ENCODE data around the gene USPL1. TPM values are rescaled to one million over a fixed set of nuclear protein-coding genes. Genes with fewer than 3 reads are reported as not detected.
A peak's percentile ranks its signal among the peaks of the same experiment; 100 is the strongest.
"Not testable (repeated sequence)": the region's sequence is repeated elsewhere in the genome, so short reads cannot be mapped to it uniquely, and the experiment has no call there.

USPL1 gene
- polyA plus RNA-seq, 1 donor from 2014 or later, result 26.1 TPM

DNA sequence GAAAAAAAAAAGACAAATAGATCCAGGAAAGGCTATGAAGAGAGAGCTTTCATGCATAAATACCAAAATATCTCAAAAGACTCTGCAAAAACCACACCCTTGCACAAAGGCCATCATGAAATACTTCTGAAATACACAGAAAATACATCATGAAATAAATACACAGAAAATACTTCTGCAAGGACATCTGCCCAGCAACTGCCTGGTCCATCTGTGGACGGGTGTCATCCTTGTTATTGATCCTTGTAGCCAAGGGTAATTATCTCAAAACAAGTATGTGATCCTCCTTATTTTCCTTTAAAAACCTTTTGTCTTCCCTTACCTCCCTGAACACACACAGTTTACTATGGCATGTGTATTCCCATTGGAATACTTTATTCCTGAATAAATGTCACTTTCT lies 6.9 kb downstream of the USPL1 start:
- Mint-ChIP-seq H3K4me3 (no peak overlapping the region), H3K27ac (peak overlapping the region in 2 of 3 donors; percentile 17 to 33), H3K4me1 (peaks cover 37 to 41% (median 38%) of the 10 kb centered on the region in 3 donors), H3K9me3 (no peaks in the 10 kb centered on the region), H3K36me3 (peaks cover 13% of the 10 kb centered on the region), H3K27me3 (no peaks in the 10 kb centered on the region)

DNA sequence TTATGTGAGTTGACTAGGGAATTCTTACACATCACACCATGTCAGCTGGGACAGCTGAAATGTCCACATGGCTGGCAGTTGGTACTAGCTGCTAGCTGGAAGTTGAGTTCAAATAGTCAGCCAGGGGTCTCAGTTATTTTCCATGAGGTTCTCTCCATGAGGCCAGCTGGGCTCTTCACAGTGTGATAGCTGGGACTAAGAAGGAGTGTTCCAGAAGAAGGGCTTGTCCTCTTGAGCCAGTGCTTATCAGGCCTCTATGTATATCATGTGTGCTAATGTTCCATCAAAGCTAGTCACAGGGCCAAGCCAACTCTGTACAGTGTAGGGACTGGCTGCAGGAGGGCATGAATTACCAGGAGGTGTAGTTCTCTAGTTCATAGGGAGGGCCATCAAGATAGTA lies 11.8 kb downstream of the USPL1 start:
- Mint-ChIP-seq H3K4me3 (peak overlapping the region in 1 of 4 donors; percentile 60), H3K9me3 (peaks cover 0 to 3% (median 3%) of the 10 kb centered on the region in 3 donors), H3K36me3 (peaks cover 12% of the 10 kb centered on the region), H3K27ac (peak overlapping the region in 2 of 3 donors; percentile 39 to 88), H3K4me1 (peaks cover 25 to 43% (median 27%) of the 10 kb centered on the region in 3 donors), H3K27me3 (no peaks in the 10 kb centered on the region)

DNA sequence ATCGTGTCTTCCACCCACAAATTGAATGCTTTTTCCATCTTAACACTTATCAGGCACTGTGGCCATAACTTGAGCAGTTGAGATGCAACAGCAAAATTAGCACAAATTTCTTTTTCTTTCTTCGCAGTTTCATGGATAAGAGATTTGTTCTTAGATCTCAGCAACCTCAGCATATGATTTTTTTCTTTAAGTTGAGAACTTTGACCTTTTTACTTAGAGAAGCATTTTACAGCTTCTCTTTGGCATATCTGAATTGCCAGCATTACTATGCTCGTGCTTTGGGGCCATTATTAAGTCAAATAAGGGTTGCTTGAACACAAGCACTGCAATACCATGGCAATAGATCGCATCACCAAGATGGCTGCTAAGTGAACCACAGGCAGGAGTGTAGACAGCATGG lies 16.1 kb downstream of the USPL1 start:
- H3K9me3 Mint-ChIP-seq, result peaks cover 0 to 3% (median 3%) of the 10 kb centered on the region in 3 donors
- H3K4me3 Mint-ChIP-seq, result peak overlapping the region in 2 of 4 donors; percentile 9 to 82
- H3K27ac Mint-ChIP-seq, result no peak overlapping the region
- H3K36me3 Mint-ChIP-seq, result peaks cover 12% of the 10 kb centered on the region
- H3K4me1 Mint-ChIP-seq, result peaks cover 20 to 46% (median 40%) of the 10 kb centered on the region in 3 donors
- no peaks in the 10 kb centered on the region for H3K27me3 Mint-ChIP-seq

DNA sequence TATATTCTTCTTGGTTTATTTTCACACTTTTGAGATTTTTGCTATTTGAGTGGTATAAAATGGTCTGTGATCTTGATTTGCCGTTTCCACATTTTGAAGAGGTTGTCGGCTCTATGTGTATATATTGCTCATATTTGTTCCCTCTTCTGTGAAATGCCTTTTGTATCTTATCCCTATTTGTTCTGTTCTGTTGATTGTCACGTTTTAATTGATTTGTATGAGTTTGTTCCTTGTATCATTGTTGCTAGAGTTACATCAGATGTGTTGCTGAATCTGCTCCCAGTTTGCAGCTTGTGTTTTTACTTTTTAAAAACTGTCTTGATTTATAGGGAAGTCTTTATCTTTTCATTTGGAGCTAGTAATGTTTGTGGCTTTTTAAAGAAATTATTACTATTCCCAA lies 17.1 kb downstream of the USPL1 start:
- Mint-ChIP-seq H3K27ac (peak overlapping the region in 1 of 3 donors; percentile 10), H3K4me3 (peak overlapping the region in 2 of 4 donors; percentile 15 to 60), H3K36me3 (peaks cover 12% of the 10 kb centered on the region), H3K27me3 (no peaks in the 10 kb centered on the region), H3K9me3 (peaks cover 0 to 3% (median 3%) of the 10 kb centered on the region in 3 donors), H3K4me1 (peaks cover 14 to 48% (median 38%) of the 10 kb centered on the region in 3 donors)

DNA sequence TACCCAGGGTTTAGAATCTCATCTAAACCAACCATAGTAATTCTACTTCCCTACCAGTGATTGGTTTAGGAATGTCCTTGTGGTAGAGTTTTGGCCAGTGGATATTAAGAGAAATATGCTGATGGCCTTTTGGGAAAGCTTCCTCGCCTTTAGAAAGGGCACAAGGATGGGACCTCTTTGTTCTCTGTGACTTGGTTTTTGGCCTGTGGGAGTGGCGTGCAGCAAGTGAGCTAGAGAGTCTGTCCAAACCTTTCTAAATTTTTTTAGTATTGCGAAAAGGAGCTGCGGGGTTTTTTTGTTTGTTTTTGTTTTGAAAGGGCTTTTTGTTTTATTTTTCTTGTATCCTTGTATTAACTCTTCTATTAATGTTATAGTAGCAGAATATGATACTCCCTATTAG lies 20.6 kb downstream of the USPL1 start:
- Mint-ChIP-seq H3K27me3 (no peaks in the 10 kb centered on the region), H3K4me1 (peaks cover 13 to 43% (median 36%) of the 10 kb centered on the region in 3 donors), H3K4me3 (no peak overlapping the region), H3K27ac (no peak overlapping the region), H3K36me3 (peaks cover 9% of the 10 kb centered on the region), H3K9me3 (peaks cover 0 to 3% (median 3%) of the 10 kb centered on the region in 3 donors)

DNA sequence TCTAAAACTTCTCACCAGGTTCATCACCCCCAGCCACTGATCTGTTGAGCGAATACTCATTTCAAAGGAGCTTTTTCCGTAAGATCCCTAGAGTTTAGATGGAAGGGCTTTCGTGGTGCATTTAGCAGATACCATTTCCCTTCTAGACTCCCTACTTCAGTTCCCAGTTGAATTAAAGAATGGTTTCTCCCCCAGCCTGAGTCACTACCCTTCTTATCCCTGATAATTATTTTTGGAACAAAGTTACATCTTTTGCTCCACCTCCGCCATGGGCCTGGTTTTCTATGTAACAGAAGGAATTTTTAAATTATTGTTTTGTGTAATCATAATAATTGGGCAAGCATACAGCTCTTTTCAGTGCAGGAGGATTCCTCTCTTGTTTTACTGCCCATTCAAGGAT lies 22.0 kb downstream of the USPL1 start:
- H3K27ac Mint-ChIP-seq, result no peak overlapping the region
- H3K9me3 Mint-ChIP-seq, result no peaks in the 10 kb centered on the region
- peaks cover 13 to 37% (median 29%) of the 10 kb centered on the region in 3 donors for H3K4me1 Mint-ChIP-seq
- no peaks in the 10 kb centered on the region for H3K27me3 Mint-ChIP-seq
- no peak overlapping the region for H3K4me3 Mint-ChIP-seq
- H3K36me3 Mint-ChIP-seq, result peaks cover 5% of the 10 kb centered on the region

DNA sequence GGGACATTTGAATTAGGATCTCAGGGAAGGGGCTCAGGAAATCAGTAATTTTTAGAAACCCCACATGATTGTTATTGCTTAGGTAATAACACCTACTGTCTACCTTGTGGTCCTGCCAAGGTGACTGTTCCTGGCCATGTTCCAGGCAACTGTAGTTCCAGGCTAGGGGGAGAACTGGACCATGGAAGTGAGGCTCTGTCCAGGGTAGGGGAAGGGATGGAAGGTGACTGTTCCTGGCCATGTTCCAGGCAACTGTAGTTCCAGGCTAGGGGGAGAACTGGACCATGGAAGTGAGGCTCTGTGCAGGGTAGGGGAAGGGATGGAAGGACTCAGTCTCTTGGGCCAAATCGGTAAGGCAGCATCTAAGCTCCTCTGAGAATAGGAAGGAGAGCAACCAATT lies 23.5 kb downstream of the USPL1 start:
- peak overlapping the region in 2 of 3 donors; percentile 18 to 39 for H3K27ac Mint-ChIP-seq
- not testable (repeated sequence) for H3K9me3 Mint-ChIP-seq, H3K27me3 Mint-ChIP-seq, H3K4me3 Mint-ChIP-seq, H3K36me3 Mint-ChIP-seq
- H3K4me1 Mint-ChIP-seq, result peaks cover 6 to 24% (median 18%) of the 10 kb centered on the region in 3 donors

DNA sequence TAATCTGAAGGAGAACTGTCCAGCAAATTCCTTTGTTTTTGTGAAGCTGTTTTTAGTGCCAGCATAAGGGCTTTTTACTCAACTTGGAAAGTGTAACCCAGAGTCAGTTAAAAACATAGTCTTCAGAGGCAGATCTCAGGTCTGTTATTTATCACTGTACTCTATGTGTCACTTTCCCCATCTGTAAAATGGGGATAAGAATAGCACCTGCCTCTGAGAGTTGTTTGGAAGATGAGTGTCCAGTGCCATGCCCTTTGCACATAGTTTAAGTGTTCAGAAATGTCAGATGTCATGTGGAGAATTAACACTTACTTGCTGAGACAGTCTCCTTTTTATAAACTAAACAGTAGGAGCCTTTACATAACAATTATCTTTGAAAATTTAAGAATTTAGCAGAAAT lies 27.9 kb downstream of the USPL1 start:
- Mint-ChIP-seq H3K27ac (peak overlapping the region in 1 of 3 donors; percentile 55), H3K27me3 (no peaks in the 10 kb centered on the region), H3K9me3 (no peaks in the 10 kb centered on the region), H3K36me3 (peaks cover 4% of the 10 kb centered on the region), H3K4me3 (no peak overlapping the region), H3K4me1 (peaks cover 24 to 32% (median 28%) of the 10 kb centered on the region in 3 donors)

DNA sequence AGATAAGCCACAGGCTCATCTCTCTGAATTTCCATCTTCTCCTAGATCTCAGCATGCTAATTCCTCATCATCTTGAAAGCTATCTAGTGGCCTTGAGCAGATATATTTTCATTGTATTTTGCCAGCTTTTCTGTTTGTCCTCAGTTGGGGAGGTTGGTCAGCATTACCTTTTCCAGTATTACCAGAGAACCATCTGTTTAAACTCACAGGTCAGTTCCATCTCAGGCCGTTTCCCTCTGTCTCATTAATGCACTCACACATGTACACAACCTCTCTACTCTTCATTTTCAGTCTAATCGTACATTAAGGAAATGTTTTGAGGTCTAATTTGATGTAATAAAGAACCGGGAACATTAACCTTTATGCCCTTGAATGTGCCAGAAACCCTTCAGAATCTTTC lies 29.7 kb downstream of the USPL1 start:
- peaks cover 4% of the 10 kb centered on the region for H3K36me3 Mint-ChIP-seq
- peak overlapping the region in 3 of 4 donors; percentile 11 to 75 (median 60) for H3K4me3 Mint-ChIP-seq
- peaks cover 24 to 27% (median 25%) of the 10 kb centered on the region in 3 donors for H3K4me1 Mint-ChIP-seq
- no peaks in the 10 kb centered on the region for H3K27me3 Mint-ChIP-seq
- H3K27ac Mint-ChIP-seq, result peak overlapping the region; percentile 87 to 97 (median 88)
- H3K9me3 Mint-ChIP-seq, result no peaks in the 10 kb centered on the region

DNA sequence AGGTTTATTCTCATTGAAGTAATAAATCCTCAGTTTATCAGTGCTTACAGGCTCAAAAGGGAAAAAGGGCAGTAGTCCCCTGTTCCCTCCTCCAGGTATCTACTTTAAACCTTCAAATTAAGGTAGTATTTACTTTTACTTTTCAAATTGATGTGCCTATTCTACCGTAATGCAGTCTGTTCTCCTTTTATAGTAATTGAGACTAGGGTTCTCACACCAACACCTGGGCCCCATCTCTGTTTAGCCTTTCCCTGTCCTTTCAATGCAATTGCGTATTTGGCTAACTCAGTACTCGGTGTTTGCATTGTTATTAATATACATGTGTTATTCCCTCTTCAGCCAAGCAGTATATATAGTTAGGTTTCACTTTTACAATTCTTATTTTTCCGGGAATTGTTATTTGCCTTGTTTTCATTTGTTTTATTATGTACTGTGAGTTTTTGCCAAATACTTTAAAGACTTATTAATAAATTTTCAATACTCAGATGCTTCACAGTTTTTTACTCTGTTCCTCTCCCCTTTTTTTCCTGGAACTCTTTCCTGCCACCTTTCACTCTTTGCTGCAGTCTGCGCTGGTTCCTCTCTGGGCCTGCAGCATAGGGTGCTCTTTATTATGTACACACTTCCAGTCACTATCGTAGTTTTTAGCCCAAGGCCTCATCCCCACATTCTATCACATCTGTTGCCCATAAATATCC lies 30.3 kb downstream of the USPL1 start:
- Mint-ChIP-seq H3K27me3 (no peaks in the 10 kb centered on the region), H3K27ac (peak overlapping the region; percentile 87 to 97 (median 88)), H3K4me1 (peaks cover 24 to 29% (median 25%) of the 10 kb centered on the region in 3 donors), H3K9me3 (no peaks in the 10 kb centered on the region), H3K4me3 (peak overlapping the region; percentile 26 to 75 (median 44)), H3K36me3 (peaks cover 4% of the 10 kb centered on the region)

DNA sequence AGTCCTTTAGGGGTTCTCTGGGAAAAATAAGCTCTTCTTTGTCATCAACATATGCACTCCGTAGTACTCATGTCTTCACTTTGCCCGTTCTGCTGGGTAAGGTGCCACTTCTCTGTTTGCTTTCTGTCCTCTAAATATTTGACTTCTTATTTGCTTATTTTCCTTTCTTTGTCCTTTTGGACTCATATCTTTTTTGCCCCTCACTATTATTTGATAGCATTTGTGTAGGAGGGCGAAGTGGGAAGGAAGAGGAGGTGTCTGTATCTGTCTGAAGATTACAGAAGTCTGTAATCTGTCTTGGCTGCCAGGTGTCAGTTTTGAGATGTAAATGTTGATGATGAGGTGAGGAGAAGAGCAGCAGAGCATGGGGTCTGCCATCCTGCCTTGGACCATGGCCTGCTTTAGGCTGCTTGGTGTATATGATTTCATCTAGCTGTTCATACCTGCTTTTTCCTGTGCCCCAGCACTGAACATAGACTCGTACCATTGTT lies 30.8 kb downstream of the USPL1 start:
- peaks cover 24 to 30% (median 25%) of the 10 kb centered on the region in 3 donors for H3K4me1 Mint-ChIP-seq
- no peaks in the 10 kb centered on the region for H3K27me3 Mint-ChIP-seq
- peaks cover 2% of the 10 kb centered on the region for H3K36me3 Mint-ChIP-seq
- peak overlapping the region; percentile 22 to 75 (median 44) for H3K4me3 Mint-ChIP-seq
- no peaks in the 10 kb centered on the region for H3K9me3 Mint-ChIP-seq
- H3K27ac Mint-ChIP-seq, result peak overlapping the region; percentile 87 to 97 (median 88)

DNA sequence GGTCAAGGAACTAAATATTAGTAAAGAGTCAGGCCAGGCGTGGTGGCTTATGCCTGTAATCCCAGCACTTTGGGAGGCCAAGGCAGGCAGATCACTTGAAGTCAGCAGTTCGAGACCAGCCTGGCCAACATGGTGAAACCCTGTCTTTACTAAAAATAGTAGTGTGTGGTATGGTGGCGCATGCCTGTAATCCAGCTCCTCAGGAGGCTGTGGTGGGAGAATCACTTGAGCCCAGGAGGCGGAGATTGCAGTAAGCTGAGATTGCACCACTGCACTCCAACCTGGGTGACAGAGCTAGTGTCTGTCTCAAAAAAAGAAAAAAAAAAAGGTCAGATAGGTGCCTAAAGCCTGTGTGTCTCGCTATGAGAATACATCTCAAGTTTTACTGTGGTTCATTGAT lies 33.9 kb downstream of the USPL1 start:
- peak overlapping the region; percentile 14 to 33 (median 28) for H3K27ac Mint-ChIP-seq
- not testable (repeated sequence) for H3K36me3 Mint-ChIP-seq

DNA sequence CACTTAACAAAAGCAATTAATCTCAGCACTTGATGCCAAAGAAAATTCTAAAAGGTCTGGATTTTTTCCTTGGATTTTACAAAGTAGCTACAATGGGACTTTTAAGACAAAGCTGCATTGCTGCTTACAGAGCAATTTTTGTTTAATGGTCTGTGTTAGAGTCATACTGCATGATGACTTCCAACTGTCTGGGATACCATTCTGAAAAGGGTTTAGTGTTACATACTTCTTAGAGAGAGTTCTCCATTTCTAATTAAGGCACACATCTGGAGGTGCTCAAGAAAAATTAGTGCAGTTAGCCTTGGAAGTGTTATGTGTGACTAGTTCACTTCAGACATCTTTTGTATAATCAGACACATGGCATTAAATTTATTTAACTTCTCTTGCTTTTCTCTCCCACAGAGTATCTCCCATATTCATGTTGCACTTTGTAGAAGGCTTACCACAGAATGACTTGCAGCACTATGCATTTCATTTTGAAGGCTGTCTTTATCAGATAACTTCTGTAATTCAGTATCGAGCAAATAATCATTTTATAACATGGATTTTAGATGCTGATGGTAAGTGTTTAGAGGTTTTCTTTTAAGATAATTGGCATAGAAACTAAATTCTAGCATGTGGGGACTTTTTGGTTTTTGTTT lies 35.1 kb downstream of the USPL1 start:
- Mint-ChIP-seq H3K4me3 (no peak overlapping the region), H3K36me3 (peaks cover 10% of the 10 kb centered on the region)

More for the DNA sequence above, 33.9 kb downstream of the USPL1 start:
- not testable (repeated sequence) for H3K4me3 Mint-ChIP-seq, H3K9me3 Mint-ChIP-seq, H3K27me3 Mint-ChIP-seq
- H3K4me1 Mint-ChIP-seq, result peaks cover 20 to 36% (median 22%) of the 10 kb centered on the region in 3 donors

DNA sequence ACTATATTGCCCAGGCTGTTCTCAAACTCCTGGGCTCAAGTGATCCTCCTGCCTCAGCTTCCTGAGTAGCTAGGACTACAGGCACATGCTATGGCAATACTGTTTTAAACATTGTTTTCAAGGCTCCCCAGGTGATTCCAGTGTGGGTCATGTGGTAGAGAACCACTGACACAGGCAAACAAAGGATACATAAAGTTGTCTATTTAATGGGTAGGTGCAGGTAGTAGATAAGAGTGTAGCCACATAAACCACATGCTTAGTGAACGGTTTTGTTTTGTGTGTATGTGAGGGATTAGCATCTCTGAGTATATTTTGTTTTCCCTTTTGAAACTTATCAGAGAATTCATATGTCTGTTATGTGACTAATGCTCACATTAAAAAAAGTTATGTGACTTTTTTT lies 36.7 kb downstream of the USPL1 start:
- H3K27me3 Mint-ChIP-seq, result no peaks in the 10 kb centered on the region
- peaks cover 10 to 19% (median 13%) of the 10 kb centered on the region in 3 donors for H3K4me1 Mint-ChIP-seq
- peaks cover 0 to 4% (median under 1%) of the 10 kb centered on the region in 3 donors for H3K9me3 Mint-ChIP-seq
- H3K4me3 Mint-ChIP-seq, result peak overlapping the region in 1 of 4 donors; percentile 82
- peak overlapping the region; percentile 14 to 85 (median 25) for H3K27ac Mint-ChIP-seq
- peaks cover 16% of the 10 kb centered on the region for H3K36me3 Mint-ChIP-seq

More for the DNA sequence above, 35.1 kb downstream of the USPL1 start:
- H3K27me3 Mint-ChIP-seq, result no peaks in the 10 kb centered on the region
- peak overlapping the region in 1 of 3 donors; percentile 24 for H3K27ac Mint-ChIP-seq
- H3K4me1 Mint-ChIP-seq, result peaks cover 13 to 28% (median 14%) of the 10 kb centered on the region in 3 donors
- H3K9me3 Mint-ChIP-seq, result no peaks in the 10 kb centered on the region

DNA sequence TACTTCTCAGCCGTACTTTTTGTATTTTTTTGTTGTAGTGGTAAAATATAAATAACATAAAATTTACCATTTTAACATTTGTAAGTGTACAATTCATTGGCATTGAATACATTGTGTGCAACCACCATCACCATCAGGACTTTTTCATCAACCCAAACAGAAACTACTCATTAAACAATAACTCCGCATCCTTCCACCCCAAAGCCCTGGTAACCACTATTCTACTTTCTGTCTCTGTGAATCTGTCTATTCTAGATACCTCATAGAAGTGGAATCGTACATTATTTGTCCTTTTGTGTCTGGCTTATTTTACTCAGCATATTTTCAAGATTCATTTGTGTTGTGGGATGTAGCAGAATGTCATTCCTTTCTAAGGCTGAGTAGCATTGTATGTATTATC lies 38.5 kb downstream of the USPL1 start:
- Mint-ChIP-seq H3K9me3 (peaks cover 0 to 4% (median 3%) of the 10 kb centered on the region in 3 donors), H3K27me3 (no peaks in the 10 kb centered on the region), H3K4me1 (peaks cover 15 to 20% (median 15%) of the 10 kb centered on the region in 3 donors), H3K27ac (peak overlapping the region in 2 of 3 donors; percentile 7 to 36), H3K4me3 (no peak overlapping the region), H3K36me3 (peaks cover 19% of the 10 kb centered on the region)
